Esophagus squamous epithelium (tissue), 4 donors: Measurements from ENCODE around the gene RARB.

Experiments
- POLR2A ChIP-seq, 4 donors: fragments of 450-650 bp; IDR thresholded peaks; one replicate each; pipeline ENCODE4 v1.6.1; 2017; ENCODE audit warnings: antibody characterized with exemption in 4 of 4, mild to moderate bottlenecking in 4 of 4, moderate library complexity in 3 of 4
- TF ChIP-seq, protein P1 (sequence below), 6 experiments: fragments of 450-650 bp in 4 of 6; fragments of 200-600 bp in 2 of 6; sonication (generic) in 2 of 6; IDR thresholded peaks; one replicate each; pipeline ENCODE4 v1.5.1; 2016 to 2019; ENCODE audit warnings: antibody characterized with exemption in 6 of 6, mild to moderate bottlenecking in 4 of 6, moderate library complexity in 4 of 6

DNA sequence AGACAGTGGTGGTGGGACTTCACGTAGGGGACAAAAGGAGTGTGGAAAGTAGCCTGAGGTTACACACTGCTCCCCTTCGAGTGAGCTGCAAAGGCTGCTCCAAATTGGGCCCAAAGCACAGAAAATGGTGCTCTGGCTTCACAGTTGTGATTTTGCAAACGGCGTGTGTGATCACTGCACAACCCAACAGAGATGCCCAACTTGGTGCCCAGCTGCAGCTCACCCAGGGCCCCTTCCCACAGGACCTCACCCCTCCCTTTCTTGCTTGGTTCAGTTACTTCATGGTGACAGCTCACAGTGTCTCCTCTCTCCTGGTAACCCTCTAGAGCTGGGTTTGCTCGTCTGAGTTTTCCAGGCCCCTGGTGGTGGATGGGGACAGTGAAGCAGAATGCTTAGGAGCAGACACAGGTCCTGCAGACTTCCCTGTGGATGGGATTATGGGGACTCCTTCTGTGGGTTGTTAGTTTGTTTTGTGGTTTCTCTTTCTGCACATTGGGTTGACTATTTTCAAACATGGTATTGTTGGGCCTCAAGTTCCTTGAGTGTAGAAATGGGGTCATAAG is 138.4 kb downstream of the RARB start:
- TF ChIP-seq, protein P1, sequence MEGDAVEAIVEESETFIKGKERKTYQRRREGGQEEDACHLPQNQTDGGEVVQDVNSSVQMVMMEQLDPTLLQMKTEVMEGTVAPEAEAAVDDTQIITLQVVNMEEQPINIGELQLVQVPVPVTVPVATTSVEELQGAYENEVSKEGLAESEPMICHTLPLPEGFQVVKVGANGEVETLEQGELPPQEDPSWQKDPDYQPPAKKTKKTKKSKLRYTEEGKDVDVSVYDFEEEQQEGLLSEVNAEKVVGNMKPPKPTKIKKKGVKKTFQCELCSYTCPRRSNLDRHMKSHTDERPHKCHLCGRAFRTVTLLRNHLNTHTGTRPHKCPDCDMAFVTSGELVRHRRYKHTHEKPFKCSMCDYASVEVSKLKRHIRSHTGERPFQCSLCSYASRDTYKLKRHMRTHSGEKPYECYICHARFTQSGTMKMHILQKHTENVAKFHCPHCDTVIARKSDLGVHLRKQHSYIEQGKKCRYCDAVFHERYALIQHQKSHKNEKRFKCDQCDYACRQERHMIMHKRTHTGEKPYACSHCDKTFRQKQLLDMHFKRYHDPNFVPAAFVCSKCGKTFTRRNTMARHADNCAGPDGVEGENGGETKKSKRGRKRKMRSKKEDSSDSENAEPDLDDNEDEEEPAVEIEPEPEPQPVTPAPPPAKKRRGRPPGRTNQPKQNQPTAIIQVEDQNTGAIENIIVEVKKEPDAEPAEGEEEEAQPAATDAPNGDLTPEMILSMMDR (IDR thresholded peaks at IDR 0.05), result no peak
- TF ChIP-seq POLR2A (IDR thresholded peaks at IDR 0.05), result no peak
